GM19238 (cell line): Measurements from ENCODE around the gene CCNL2.

ENCODE experiments used
- DNase-seq: peaks from one replicate; pipeline ENCODE4 v3.0.0; 2011; ENCODE audit warnings: low spot score; ENCODE audit not compliant: insufficient read length

The CCNL2 gene

DNA sequence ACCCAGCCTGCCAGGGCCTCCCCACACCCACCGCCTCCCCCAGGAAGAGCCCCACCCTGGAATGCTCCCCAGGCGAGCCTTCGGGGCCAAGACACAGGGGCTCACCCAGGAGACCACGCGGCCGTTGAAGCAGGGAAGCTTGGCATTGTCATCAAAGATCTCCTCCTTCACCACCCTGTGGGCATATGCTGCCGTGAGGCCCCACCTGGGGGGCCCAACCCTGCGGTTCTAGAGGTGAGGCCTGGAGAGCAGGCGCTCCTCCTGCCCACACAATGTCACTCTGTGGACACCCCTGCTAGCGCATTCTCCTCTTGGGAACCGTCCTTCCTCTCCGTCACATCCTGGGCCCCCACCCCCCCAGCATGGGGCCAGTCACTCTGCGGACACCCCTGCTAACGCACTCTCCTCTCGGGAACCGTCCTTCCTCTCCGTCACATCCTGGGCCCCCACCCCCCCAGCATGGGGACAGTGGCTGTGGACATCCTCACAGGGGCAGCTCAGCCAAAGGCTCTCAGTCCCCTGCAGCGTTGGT lies 56.5 kb downstream of the CCNL2 start:
- no peak for DNase-seq

DNA sequence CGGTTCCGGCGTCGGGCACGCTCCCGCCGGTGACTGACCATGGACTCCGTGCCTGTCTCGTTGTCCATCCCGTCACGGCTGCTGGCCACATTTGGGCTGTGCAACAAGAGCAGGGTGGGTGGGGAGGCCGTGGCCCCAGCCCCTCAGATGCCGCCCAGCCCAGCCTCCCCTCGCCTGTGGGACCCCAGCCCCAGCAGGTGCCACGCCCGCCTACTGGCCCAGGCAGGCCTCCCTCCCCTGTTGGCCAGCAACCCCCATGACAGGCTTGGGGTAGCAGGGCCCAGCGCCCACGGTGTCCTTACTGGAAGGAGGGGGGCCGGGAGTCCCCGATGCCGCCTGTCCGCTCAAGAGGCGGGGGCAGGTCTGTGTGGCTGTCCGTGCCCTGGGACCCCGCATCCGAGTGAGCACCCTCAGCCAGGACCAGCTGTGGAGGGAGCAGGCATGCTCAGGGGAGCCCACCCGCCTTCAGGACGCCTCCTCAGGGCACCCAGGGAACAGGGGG lies 57.0 kb downstream of the CCNL2 start:
- no peak for DNase-seq

DNA sequence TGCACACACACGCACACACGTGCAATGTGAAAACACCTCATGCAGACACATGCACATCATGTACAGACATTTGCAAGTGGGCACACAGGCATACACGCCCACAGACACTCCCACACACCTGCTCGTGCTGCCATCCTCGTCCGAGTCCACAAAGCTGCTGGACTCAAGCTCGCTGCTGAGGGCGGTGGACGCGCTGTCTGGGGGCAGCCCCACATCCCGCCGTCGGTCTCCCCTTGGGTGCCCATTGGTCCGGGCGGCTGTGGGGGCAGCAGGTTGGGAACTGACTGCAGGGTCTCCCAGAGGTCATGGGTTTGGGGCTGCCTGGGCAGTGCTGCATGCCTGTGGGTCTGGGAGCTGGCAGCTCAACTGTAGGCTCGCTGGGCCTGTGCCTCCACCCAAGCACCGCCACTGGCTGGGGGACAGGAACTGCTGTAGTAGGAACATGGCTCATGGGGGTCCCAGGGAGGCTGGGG lies 57.5 kb downstream of the CCNL2 start:
- no peak for DNase-seq

DNA sequence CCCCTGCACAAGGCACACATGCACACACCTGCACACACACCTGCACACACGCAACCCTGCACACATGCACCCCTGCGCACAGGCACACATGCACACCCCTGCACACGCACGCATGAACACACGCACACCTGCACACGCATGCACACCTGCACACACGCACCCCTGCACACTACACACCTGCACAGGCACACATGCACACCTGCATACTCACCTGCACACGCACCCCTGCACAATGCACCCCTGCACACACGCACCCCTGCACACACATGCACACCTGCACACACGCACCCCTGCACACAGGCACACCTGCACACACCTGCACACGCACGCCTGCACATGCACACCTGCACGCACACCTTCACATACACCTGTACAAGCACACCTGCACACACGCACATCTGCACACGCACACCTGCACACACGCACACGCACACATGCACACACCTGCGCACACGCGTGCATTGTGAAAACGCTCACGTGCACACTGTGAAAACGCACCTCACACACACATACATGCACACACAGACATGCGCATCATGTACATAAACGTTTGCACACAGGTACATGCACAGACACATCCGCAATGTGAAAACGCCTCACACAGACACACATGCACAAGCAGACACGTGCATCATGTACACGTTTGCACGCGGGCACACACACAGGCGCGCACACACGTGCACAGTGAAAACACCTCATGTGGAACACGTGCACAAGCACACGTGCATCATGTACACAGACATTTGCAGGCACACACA lies 58.2 kb downstream of the CCNL2 start:
- DNase-seq, result no peak

DNA sequence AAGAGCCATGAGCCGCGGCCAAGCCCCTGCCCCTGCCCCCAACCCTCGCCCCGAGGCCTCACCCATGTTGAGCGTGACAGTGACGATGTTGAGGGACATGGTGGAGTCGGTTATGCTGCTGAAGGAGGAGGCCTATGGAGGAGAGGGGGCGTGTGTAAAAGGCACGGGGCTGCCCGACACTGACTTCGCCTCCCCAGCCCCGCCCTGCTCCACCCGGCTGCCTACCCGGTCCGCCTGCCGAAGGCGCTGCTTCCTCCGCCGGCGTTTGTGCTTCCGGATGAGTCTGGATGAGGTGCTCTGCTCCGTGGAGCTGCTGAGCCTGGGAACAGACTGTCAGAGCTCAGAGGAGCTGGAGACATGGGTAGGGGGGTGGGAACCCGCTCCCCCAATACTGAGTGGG lies 59.0 kb downstream of the CCNL2 start:
- no peak for DNase-seq

DNA sequence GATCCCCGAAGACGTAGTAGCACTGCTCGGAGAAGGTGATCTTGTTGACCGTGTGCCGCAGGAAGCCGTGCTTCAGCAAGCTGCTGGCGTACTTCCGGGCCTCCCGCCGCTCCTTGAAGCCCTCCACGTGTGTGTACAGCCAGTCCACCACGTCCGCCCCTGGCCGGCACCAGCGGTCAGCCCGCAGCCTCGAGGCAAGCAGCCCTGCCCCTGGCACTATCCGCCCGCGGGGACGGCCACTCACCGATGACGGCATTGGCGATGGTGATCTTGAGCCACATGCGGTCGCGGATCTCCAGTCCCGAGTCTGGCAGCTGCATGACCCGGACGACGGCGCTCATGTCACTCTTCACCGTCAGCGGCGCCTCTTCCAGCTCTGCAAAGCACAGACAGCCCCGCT lies 60.9 kb downstream of the CCNL2 start:
- DNase-seq, result no peak

DNA sequence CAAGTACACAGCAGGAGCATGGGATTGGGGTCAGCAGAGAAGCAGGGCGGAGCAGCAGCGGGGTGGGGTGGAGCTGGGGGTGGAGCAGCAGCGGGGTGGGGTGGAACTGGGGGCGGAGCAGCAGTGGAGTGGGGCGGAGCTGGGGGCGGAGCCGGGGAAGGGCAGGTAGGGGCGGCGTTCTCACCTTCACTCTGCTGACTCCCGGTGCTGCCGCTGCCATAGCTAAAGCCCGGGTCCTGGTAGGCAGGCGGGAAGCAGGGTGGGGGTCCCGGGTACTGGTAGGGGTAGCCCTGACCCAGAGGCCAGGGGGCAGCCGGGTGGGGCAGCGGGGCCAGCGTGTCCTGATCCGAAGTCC lies 61.4 kb downstream of the CCNL2 start:
- peak; percentile 62 for DNase-seq

DNA sequence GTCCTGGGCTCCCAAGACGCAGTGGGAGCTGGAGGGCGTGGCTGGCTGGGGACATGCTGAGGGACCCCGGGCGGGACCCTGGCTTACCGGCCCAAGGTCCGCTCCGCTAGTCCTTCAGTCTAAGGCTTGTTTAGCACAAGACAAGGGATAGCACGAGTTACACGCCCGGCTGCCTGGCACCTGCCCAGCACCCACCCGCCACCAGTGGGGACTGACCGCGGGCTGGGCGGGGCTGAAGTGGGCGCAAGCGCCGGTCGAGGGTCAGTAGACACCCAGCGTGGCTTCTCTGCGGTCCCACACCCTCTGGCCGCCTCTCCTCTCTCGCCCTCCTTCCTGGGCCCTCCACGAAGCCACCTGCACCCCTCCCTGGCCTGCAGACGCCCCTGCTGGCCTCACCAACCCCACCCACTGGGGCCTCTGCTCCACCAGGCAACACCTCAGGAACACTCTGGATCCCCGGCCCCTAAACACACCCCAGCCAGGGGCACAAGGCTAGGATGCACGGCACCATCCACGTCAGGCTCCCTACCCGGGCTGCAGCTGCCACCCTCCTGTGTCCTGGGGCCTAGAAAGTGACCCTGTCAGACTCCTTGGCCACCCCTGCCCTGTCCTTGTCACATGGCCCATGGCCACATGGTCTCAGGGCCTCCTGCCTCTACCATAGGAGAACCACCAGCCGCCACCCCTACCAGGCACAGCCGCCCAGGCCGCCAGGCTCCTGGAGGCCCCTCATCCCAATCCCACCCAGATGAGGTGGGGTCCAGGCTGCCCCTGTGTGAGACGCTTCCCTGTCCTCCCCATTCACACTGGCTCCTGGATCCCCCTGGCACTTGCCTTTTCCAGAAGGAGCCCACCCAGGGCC lies 62.0 kb downstream of the CCNL2 start:
- no peak for DNase-seq

DNA sequence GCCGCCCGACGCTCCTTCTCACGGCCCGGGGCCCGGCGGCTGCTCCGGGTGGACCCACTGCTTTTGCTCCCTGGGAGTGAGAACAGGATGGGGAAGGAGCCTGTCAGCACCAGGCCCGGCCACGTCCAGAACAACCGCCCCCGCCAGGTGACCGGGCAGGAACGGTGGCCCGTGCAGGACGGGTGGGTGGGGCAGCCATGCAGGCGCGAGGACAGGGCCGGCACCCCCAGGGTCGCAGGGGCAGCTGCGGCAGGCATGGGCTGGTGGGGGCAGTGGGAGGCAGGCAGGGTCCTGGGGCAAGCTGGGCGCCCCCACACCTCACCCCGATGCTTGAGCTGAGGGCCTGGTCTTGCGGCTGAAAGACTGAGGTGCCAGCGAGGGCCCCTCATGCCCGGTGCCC lies 62.7 kb downstream of the CCNL2 start:
- no peak for DNase-seq

DNA sequence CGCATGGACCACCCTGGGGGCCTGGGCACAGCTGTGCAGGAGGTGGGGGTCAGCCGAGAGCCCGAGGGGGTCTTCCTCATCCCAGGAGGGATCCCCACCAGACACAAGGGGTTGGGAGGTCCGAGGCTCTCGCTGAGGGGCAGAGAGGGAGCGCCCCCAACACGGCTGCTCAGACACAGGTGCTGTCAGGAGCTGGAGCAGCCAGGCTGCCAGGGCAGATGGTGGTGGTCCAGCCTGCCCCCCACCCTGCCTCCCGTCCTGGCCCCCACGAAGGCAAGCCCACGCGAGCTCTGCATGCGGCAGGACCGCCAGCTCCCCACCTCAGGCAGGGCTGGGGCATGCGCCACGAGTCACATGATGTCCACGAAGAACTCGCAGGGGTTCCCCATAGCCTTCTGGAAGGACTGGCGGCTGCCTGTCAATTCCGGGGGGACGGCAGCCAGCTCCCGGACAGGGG lies 63.3 kb downstream of the CCNL2 start:
- DNase-seq, result no peak
